ENCODE measurements around the gene USP34. TPM values are rescaled to one million over a fixed set of nuclear protein-coding genes. Genes with fewer than 3 reads are reported as not detected.

Gene USP34
- 44.2 to 60.2 TPM (median 49.9 TPM) in 5 replicates for total RNA-seq (2022; extraction: Qiagen RNA extraction)

GRCh38 chr2:61470965-61471904 lies at the start of gene USP34:
TSS of gene USP34 (minus strand) at chr2:61471087. CDS start at chr2:61470692, 395 bp downstream.

GRCh38 chr2:61161888-61162287 lies 309.0 kb downstream of the USP34 start, which contains the start of gene C2orf74:
TSS of gene C2orf74 (plus strand) at chr2:61162188. CDS start at chr2:61162515, 327 bp downstream.

Other genes starting within 250 kb of the USP34 start
- 99.3 to 129 TPM (median 124 TPM) in 5 replicates for gene XPO1, start 67.3 kb upstream of the USP34 start, total RNA-seq (2022; extraction: Qiagen RNA extraction)

Data from A549 treated with Mapracorat at 1 μM for 4 hours (cell line).